GM23338 (cell line): ENCODE results near the gene HHATL.

Experiments
- CTCF ChIP-seq, 2 experiments: fragments of 200-600 bp in 1 of 2; sonication (generic) in 1 of 2; conservative IDR thresholded peaks; 2 replicates each; pipeline versions ENCODE4 v1.5.1 to v1.6.1; 2016 to 2017; ENCODE audit warnings: antibody characterized with exemption in 2 of 2, low read depth in 2 of 2, mild to moderate bottlenecking in 2 of 2, moderate library complexity in 1 of 2
- EZH2 ChIP-seq: fragments of 200-600 bp; sonication (generic); IDR thresholded peaks from one replicate; pipeline ENCODE4 v1.8.0; 2017; ENCODE audit warnings: antibody characterized with exemption, mild to moderate bottlenecking, low read depth; ENCODE audit not compliant: unreplicated experiment
- POLR2AphosphoS5 ChIP-seq: IDR thresholded peaks from 2 replicates; pipeline ENCODE4 v1.6.1; 2016; ENCODE audit warnings: antibody characterized with exemption, low read depth

GRCh38 chr3:42690191-42690590 is 12.4 kb downstream of the HHATL start:
- TF ChIP-seq CTCF (conservative IDR thresholded peaks at IDR 0.05; ENCODE audit: low read depth in 2 of 2) (no peak), POLR2AphosphoS5 (no peak), EZH2 (no peak)
